Activated effector memory CD4-positive, alpha-beta T cell treated with anti-CD3 and anti-CD28 coated beads, Interleukin-2, amount 50 U/mL, for 16 hours (primary cell): Measurements from ENCODE around the gene POLR3H.

Experiments used
- DNase-seq: peaks from one replicate; pipeline ENCODE4 v3.0.0-alpha.2; 2020

Gene POLR3H

GRCh38 chr22:41480397-41480735, 63.9 kb downstream of the POLR3H start:
- DNase-seq = no peak

- no peak for DNase-seq
Measured at GRCh38 chr22:41479671-41480396, 64.4 kb downstream of the POLR3H start.

- no peak for DNase-seq
Measured at GRCh38 chr22:41478891-41479521, 65.3 kb downstream of the POLR3H start.

- DNase-seq = no peak
Measured at GRCh38 chr22:41478473-41478872, 65.8 kb downstream of the POLR3H start.
